GM12878 (cell line): ENCODE measurements around the gene TIGAR. TPM values are rescaled to one million over a fixed set of nuclear protein-coding genes. Genes with fewer than 3 reads are reported as not detected.

Source experiments
- ATAC-seq: fragments of 200-7000 bp; cut with Tn5 transposase; 3 replicates; pipeline ENCODE4 v1.9.1; 2020; ENCODE audit warnings: mild to moderate bottlenecking, moderate library complexity
- BruUV-seq: library from RNA; stranded (reverse); fragments of 400-500 nt; replicated peaks from 2 replicates; lab custom pipeline; 2021; lab: Mats Ljungman, UMichigan
- CTCF ChIA-PET: fragments of 300-600 bp; sonication (Branson Sonifier 250); formaldehyde crosslinking; extraction: SDS; loops from one replicate; lab custom pipeline; 2021; ENCODE audit warnings: inconsistent platforms; lab: Yijun Ruan, JAX
- POLR2A ChIA-PET: fragments of 350-600 bp; formaldehyde crosslinking; extraction: SDS; loops from one replicate; lab custom pipeline; 2021; ENCODE audit warnings: inconsistent platforms; lab: Charles Lee
- RAD21 ChIA-PET: fragments of 300-600 bp; sonication (Branson Sonifier 250); formaldehyde crosslinking; loops from one replicate; lab custom pipeline; 2023; ENCODE audit warnings: antibody characterized with exemption; ENCODE audit not compliant: unreplicated experiment; lab: Charles Lee
- SMC1A ChIA-PET: fragments of 300-600 bp; sonication (Branson Sonifier 250); formaldehyde crosslinking; loops from one replicate; lab custom pipeline; 2023; ENCODE audit not compliant: unreplicated experiment, uncharacterized antibody; lab: Charles Lee
- DNase-seq: peaks from one replicate; pipeline ENCODE4 v3.0.0-alpha.2; 2011; ENCODE audit warnings: low read depth, low spot score
- FAIRE-seq: peaks from 3 replicates; lab custom pipeline; 2011; peaks lifted over from hg19 to GRCh38; lab: Jason Lieb, UNC
- H2AFZ ChIP-seq: 2 replicates; pipeline ENCODE4 v1.6.0; 2011; ENCODE audit warnings: low read depth, low read length, control low read depth; ENCODE audit not compliant: control insufficient read depth
- H3K27ac ChIP-seq: 2 replicates; pipeline ENCODE4 v1.5.1; 2011; ENCODE audit warnings: control low read depth; ENCODE audit not compliant: control insufficient read depth, insufficient read depth
- H3K27me3 ChIP-seq, 2 experiments: replicated peaks in 1 of 2; 2 replicates each; pipeline versions ENCODE4 v1.6.0 to v1.6.1; 2011; ENCODE audit warnings: low read length in 1 of 2; ENCODE audit not compliant: control insufficient read depth in 2 of 2, insufficient read depth in 2 of 2
- H3K36me3 ChIP-seq, 2 experiments: 2 replicates each; pipeline ENCODE4 v1.5.1; 2011; ENCODE audit warnings: low read length in 1 of 2; ENCODE audit not compliant: control insufficient read depth in 2 of 2, insufficient read depth in 2 of 2
- H3K4me1 ChIP-seq: 2 replicates; pipeline ENCODE4 v1.6.1; 2011; ENCODE audit warnings: mild to moderate bottlenecking, low read length, moderate library complexity, mixed read lengths; ENCODE audit not compliant: control insufficient read depth, insufficient read depth
- H3K4me2 ChIP-seq: 2 replicates; pipeline ENCODE4 v1.6.0; 2011; ENCODE audit warnings: control low read depth; ENCODE audit not compliant: control insufficient read depth, insufficient read depth
- H3K4me3 ChIP-seq: fragments of 200-600 bp; sonication (generic); 2 replicates; pipeline ENCODE4 v1.5.1; 2016
- H3K79me2 ChIP-seq: 2 replicates; pipeline ENCODE4 v1.6.0; 2011; ENCODE audit warnings: low read length; ENCODE audit not compliant: control insufficient read depth, insufficient read depth
- H3K9ac ChIP-seq: 2 replicates; pipeline ENCODE4 v1.8.0; 2011; ENCODE audit warnings: low read length, control low read depth, mixed read lengths; ENCODE audit not compliant: control insufficient read depth, insufficient read depth
- H3K9me3 ChIP-seq: replicated peaks from 3 replicates; pipeline ENCODE4 v1.5.1; 2011; ENCODE audit warnings: mild to moderate bottlenecking, low read length; ENCODE audit not compliant: control insufficient read depth, insufficient read depth
- H4K20me1 ChIP-seq: 2 replicates; pipeline ENCODE4 v1.6.0; 2011; ENCODE audit not compliant: control insufficient read depth, insufficient read depth
- CBFB ChIP-seq: IDR thresholded peaks from 2 replicates; pipeline ENCODE4 v1.6.1; 2016; ENCODE audit warnings: antibody characterized with exemption, low read depth
- PKNOX1 ChIP-seq: fragments of 450-650 bp; IDR thresholded peaks from 2 replicates; pipeline ENCODE4 v1.6.1; 2016; ENCODE audit warnings: mild to moderate bottlenecking
- POLR2A ChIP-seq: IDR thresholded peaks from 2 replicates; pipeline ENCODE4 v1.6.1; 2011; ENCODE audit warnings: low read depth, mild to moderate bottlenecking, low read length
- POLR2AphosphoS2 ChIP-seq: IDR thresholded peaks from 2 replicates; pipeline ENCODE4 v1.6.1; 2011; ENCODE audit warnings: low read depth, mild to moderate bottlenecking, low read length, improper control_type of control experiment, moderate library complexity
- POLR2AphosphoS5 ChIP-seq: IDR thresholded peaks from 2 replicates; pipeline ENCODE4 v1.6.1; 2011; ENCODE audit warnings: mild to moderate bottlenecking, low read length, inconsistent platforms
- WGBS: methylation state at CpG from one replicate; pipeline ENCODE4 v1.1.6; 2016; ENCODE audit warnings: low lambda C conversion rate; ENCODE audit not compliant: insufficient replicate concordance, insufficient coverage; ENCODE audit errors: missing lambda C conversion rate; 5-methylcytosine and 5-hydroxymethylcytosine counted together
- in situ Hi-C: fragments of 300-500 bp; cut with MboI; formaldehyde crosslinking; loops from 9 replicates; pipeline ENCODE4 v1.14.3; 2018; ENCODE audit warnings: mixed read lengths
- intact Hi-C: fragments of 100-400 bp; cut with micrococcal nuclease; formaldehyde crosslinking; loops from one replicate; pipeline ENCODE4 v1.14.2; 2022; ENCODE audit not compliant: unreplicated experiment
- polyA plus RNA-seq, 11 experiments: library from polyadenylated mRNA; depleted of rRNA in 4 of 11; unstranded in 6 of 11; stranded (reverse) in 5 of 11; fragments of >200 nt; fragmentation: Nextera tagmentation in 4 of 11; fragmentation: Illumina TruSeq in 1 of 11; extraction: Ambion mirVana in 4 of 11; extraction: Trizol in 1 of 11; gene quantifications; 1 replicate in 1 of 11; 2 replicates in 10 of 11; pipeline versions ENCODE4 v1.2.1 to v1.2.3, GENCODE V29; 2011 to 2016; ENCODE audit warnings: inconsistent platforms in 2 of 11, missing spikeins in 2 of 11, low read depth in 1 of 11
- total RNA-seq, 4 experiments: library from RNA; depleted of rRNA in 3 of 4; stranded (reverse); fragments of >200 nt in 3 of 4; fragmentation: Illumina TruSeq in 1 of 4; extraction: Trizol in 1 of 4; gene quantifications; 2 replicates each; pipeline versions ENCODE4 v1.2.1 to v1.2.3, GENCODE V29; 2013 to 2021

TIGAR gene
- total and polyA plus RNA-seq, 10 of the 15 experiments (the other 5 are each of a cell fraction or from before 2014, with no cell fraction given), result 7.6 to 45.7 (median 16.5) TPM

- Histone ChIP-seq H3K4me2 (peak overlapping the region; percentile 76), H3K27ac (peak overlapping the region; percentile 17; the same call in 1 of the 2 replicates), H3K9me3 (no peaks in the 10 kb centered on the region), H3K79me2 (peaks cover 97% of the 10 kb centered on the region), H3K36me3 (peaks cover 33 to 46% of the 10 kb centered on the region in 2 experiments), H3K9ac (peak overlapping the region; percentile 53), H4K20me1 (peaks cover 25% of the 10 kb centered on the region), H2AFZ (no peak overlapping the region), H3K27me3 (no peaks in the 10 kb centered on the region), H3K4me1 (peaks cover 24% of the 10 kb centered on the region), H3K4me3 (peak overlapping the region; percentile 99; the same call in 1 of the 2 replicates)
- SMC1A ChIA-PET, result interaction anchor here (0.9 to 14.5 kb wide), 25 partner anchors 9 to 407 kb away, joined by 3 to 344 read pairs (median 9); no protein-coding TSS in a partner anchor
- RAD21 ChIA-PET, result interaction anchor here (0.7 to 5.7 kb wide), 21 partner anchors 9 to 393 kb away, joined by 3 to 93 read pairs (median 10); no protein-coding TSS in a partner anchor
- no TSS peak for BruUV-seq
- POLR2A ChIA-PET, result interaction anchor here (0.9 to 12.1 kb wide), 5 partner anchors 10 to 134 kb away, joined by 3 to 180 read pairs (median 6); no protein-coding TSS in a partner anchor
- WGBS, result 55% methylated on average over 3 of the region's 3 CpGs
- TF ChIP-seq POLR2AphosphoS5 (peak; percentile 19; the same call in 1 of the 2 replicates), CBFB (no peak)
- FAIRE-seq (no peak), DNase-seq (no peak), ATAC-seq (no peak)
- in situ Hi-C loops, result loop anchor here (5.0 to 10.0 kb wide), 4 partner anchors 133 to 391 kb away; no protein-coding TSS in a partner anchor
- CTCF ChIA-PET, result interaction anchor here (0.6 to 13.0 kb wide), 29 partner anchors 10 to 393 kb away, joined by 3 to 184 read pairs (median 7); no protein-coding TSS in a partner anchor
- intact Hi-C loops, result loop anchor here (1.0 to 10.0 kb wide), 5 partner anchors 159 to 393 kb away; no protein-coding TSS in a partner anchor
Measured at GRCh38 chr12:4277857-4278256, 43.2 kb upstream of the TIGAR start.

- H4K20me1 ChIP-seq, result peaks cover 29% of the 10 kb centered on the region
- no peak overlapping the region for H2AFZ ChIP-seq
- ChIA-PET CTCF (interaction anchor here (0.7 to 13.0 kb wide), 16 partner anchors 11 to 394 kb away, joined by 3 to 184 read pairs (median 12); no protein-coding TSS in a partner anchor), RAD21 (interaction anchor here (0.5 to 5.7 kb wide), 17 partner anchors 10 to 394 kb away, joined by 3 to 93 read pairs (median 6); no protein-coding TSS in a partner anchor), POLR2A (interaction anchor here (0.9 to 12.1 kb wide), 5 partner anchors 10 to 135 kb away, joined by 3 to 180 read pairs (median 6); no protein-coding TSS in a partner anchor), SMC1A (interaction anchor here (0.9 to 14.5 kb wide), 18 partner anchors 8 to 394 kb away, joined by 3 to 344 read pairs (median 10); no protein-coding TSS in a partner anchor)
- H3K4me2 ChIP-seq, result peak overlapping the region; percentile 76
- peaks cover 96% of the 10 kb centered on the region for H3K79me2 ChIP-seq
- peaks cover 22% of the 10 kb centered on the region for H3K4me1 ChIP-seq
- H3K9me3 ChIP-seq, result no peaks in the 10 kb centered on the region
- ATAC-seq (no peak), FAIRE-seq (no peak), DNase-seq (no peak)
- in situ Hi-C loops, result loop anchor here (5.0 to 10.0 kb wide), 4 partner anchors 134 to 391 kb away; no protein-coding TSS in a partner anchor
- peaks cover 40 to 48% of the 10 kb centered on the region in 2 experiments for H3K36me3 ChIP-seq
- 83% methylated on average over 15 of the region's 15 CpGs for WGBS
- H3K27ac ChIP-seq, result no peak overlapping the region
- H3K9ac ChIP-seq, result no peak overlapping the region; the same call in 1 of the 2 replicates
- H3K27me3 ChIP-seq, result no peaks in the 10 kb centered on the region
- peak overlapping the region; percentile 99; the same call in 1 of the 2 replicates for H3K4me3 ChIP-seq
- TF ChIP-seq POLR2A (peak; percentile 47; the same call in 1 of the 2 replicates), POLR2AphosphoS5 (peak; percentile 24; the same call in 1 of the 2 replicates), PKNOX1 (no peak), POLR2AphosphoS2 (peak; percentile 67; the same call in 1 of the 2 replicates)
- BruUV-seq, result no TSS peak
- intact Hi-C loops, result loop anchor here (10.0 kb wide), 1 partner anchor 314 kb away; no protein-coding TSS in a partner anchor
Measured at GRCh38 chr12:4278329-4279197, 42.5 kb upstream of the TIGAR start.
